ENCODE measurements around the gene CA10.

Gene CA10

DNA sequence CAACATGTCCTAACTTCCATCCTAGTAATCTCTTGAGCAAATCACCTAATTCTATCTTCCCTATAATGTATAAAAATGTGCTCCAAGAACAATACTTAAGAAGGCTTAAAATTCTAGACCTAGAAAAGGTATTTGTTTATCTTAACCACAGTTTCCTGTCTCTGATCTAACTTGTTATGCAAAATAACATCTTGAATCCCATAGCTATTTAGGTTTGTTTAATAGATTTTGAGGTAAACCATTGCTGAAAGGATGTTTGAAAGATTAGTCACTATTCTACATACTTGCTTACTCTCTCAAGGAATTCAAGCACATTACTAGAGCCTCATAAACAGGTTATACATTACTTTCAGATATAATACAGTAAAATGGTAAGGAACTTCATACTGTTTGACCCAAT is 13.0 kb downstream of the CA10 start:
- no peak for DNase-seq

DNA sequence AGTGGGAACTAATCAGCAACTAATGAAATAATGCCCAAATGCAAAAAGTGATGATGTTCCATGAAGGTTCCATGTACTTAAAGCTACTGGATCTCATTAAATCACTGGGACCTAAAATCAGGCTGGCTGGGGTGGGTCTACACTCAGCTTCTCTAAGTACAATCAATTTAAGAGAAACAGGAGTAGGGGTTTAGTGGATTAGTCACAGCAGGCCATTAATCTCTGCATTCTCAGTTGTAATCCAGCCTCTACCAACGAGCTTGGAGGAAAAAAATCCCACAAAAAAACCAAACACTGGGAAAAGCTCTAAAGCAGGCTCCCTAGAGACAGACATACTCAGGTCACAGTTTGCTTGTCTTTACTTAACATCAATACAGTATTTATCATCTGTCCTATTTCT is 15.0 kb downstream of the CA10 start:
- DNase-seq, result no peak

GRCh38 chr17:52140601-52141000 is 17.9 kb downstream of the CA10 start:
- no peak for DNase-seq

DNA sequence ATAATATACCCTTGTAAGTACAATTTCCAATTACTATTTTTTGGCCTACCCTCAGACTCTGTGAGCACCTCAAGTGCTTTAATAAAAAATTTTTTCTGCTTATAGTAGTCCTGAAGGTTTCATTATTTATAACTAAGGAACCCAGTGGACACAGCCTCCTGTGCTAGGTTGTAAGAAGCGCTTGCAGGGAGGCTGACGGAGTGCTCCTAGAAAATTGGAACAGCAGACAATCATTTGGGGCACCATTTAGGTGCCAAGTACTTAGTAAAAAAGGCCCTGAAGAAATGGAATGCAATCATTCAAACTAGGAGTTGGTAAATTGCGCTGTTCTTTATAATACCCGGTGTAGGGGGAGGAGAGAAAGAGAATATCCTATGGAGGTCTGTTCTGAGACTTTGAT is 19.8 kb downstream of the CA10 start:
- no peak for DNase-seq

DNA sequence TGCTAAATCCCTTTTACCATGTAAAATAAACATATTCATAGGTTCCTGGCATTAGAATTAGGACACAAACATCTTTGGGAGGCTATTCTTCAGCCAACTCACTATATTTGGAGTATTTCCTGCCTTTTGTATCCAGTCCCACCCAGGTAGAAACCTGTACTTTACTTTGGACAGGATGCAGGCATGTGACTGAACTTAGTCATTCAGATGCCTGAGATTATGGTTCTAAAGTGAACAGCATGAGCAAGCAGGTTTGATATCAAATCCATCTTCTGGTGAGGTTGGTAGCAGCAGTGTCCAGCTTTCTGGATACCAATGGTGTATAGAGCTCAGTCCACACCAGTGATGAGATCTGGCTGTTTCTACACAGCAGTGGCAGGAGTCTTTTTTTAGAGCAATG is 20.2 kb downstream of the CA10 start:
- no peak for DNase-seq

DNA sequence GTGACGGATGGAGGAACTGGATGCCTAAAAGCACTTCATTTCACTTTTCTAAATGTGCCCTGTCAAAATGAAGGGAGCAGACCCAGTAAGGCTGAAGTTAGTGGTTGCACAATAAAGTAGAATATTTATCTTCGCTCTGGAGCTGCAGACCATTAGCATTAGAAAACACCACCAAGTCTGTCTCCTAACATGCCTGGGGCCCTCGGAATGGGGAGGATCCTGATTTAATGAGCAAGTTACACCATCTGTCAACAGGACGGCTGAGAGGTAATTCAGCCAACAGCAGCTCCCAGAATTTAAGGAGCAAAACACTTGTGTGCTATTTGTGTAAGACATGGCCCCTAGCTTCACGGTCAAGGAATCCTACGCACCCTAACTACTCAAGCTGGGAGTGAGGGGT is 22.3 kb downstream of the CA10 start:
- no peak for DNase-seq

DNA sequence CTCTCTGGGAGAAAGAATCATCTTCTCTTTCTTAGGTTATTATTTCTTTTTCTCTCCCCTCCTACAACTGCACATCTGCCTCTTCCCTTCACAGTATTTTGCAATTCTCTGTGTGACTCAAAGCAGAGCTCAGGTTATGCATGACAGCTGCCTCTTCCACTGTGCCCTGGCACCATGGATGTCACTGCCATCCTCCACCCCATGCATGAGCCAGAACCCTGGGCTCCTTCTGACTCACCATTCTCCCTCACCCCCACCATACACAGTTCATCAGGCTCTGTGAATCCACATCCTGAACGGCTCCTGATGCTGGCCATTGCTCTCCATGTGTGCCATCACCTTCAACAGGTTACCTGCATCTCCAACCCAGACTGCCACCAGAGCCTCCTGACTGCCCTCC is 23.9 kb downstream of the CA10 start:
- no peak for DNase-seq

- DNase-seq, result no peak
These were observed 29.8 kb downstream of the CA10 start for GRCh38 chr17:52128721-52129120.

DNA sequence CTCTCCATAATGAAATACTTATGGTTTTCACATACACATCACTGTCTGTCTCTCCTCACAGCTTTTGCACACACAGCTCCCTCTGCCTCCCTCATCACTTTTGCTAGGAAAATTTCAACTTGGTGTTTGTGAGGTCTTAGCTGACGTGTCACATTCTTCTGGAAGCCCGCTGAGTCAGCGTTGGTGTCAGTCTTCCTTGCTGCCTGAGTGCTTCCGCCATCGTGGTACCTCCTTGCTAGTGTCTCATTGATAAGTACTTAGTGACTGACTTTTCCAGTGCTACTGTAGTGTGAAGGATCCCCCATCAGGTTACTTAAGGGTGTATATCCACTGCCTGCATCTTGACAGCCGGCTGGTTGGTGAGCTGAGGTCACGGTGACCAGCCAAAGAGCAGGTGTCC is 33.5 kb downstream of the CA10 start:
- DNase-seq, result no peak

GRCh38 chr17:52124561-52124960 is 34.0 kb downstream of the CA10 start:
- DNase-seq, result no peak

- DNase-seq, result no peak
These were observed 38.0 kb downstream of the CA10 start for GRCh38 chr17:52120465-52120864.

GRCh38 chr17:52110923-52111581 is 47.5 kb downstream of the CA10 start:
- no peak for DNase-seq

DNA sequence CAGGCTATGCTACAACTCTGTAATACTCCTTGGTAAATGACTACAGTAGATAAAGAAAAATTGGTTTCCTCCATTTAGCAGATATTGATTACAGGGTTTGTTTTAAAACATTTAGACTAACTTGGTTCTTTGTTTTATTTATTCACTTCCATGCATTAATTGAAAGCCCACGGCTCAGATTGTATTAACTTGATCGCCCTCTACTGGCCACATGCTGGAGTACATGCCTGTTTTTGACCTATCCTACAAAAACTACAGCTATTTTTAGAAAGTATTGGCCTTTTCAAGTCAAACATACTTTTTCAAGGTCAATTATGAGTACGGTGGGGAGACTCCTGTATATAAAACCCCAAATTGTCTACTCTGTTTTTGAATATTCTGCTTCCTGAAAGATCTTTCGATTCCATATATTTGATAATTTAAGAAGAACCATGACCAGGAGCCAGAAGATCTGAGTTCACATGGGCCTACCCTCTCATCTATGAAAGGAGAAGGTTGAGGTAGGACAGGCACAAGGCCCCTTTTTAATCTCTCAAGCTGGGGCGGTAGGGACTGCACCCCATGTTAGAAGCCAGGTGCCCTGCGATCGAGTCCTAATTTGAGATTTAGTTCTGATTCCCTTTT is 51.8 kb downstream of the CA10 start:
- DNase-seq, result peak; percentile 55

- no peak for DNase-seq
These were observed 52.4 kb downstream of the CA10 start for GRCh38 chr17:52106072-52106471.

- DNase-seq, result no peak
These were observed 52.9 kb downstream of the CA10 start for GRCh38 chr17:52105591-52105990.

- no peak for DNase-seq
These were observed 62.5 kb downstream of the CA10 start for GRCh38 chr17:52096056-52096455.

DNA sequence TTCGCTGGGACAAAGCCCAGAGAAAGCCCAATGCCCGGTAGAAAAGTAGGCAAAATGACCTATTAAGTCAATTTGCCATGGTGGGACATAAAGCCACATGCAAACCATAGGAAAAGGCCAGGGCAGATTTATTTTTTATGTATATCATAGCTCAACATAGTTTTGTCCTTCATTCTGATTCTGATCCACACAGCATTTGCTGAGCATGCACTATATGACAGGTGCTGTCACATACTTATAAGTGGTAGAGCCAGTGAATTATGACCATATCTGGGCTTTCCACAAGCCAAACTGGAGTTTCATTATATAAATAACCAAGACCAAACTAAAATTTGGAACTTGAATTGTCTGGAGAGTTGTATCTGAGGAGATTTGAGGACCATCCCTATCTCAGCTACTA is 74.3 kb downstream of the CA10 start:
- no peak for DNase-seq

DNA sequence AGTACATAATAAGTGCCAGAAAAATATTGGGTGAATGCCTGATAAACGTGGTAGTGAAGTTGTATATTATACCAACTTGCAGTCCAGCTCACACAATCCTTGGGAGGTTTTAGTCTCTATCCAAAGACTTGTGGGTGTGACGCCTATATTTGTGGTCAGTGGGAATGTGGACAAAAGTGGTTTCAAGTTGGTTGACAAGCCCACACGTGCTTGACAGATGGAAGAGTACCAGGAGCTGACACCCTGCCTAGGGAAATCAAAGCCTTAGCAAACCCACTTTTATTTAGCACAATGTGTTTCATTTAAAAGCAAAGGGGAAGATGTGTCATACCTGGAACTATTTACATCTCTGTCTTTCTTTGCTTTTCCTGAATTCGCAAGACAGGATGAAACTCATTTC is 79.0 kb downstream of the CA10 start:
- DNase-seq, result no peak

- DNase-seq, result no peak
These were observed 86.8 kb downstream of the CA10 start for GRCh38 chr17:52071712-52072111.

GRCh38 chr17:52064791-52065211 is 93.7 kb downstream of the CA10 start:
- no peak for DNase-seq

GRCh38 chr17:52049496-52049895 is 109.0 kb downstream of the CA10 start:
- no peak for DNase-seq

GRCh38 chr17:52049051-52049450 is 109.5 kb downstream of the CA10 start:
- no peak for DNase-seq

DNA sequence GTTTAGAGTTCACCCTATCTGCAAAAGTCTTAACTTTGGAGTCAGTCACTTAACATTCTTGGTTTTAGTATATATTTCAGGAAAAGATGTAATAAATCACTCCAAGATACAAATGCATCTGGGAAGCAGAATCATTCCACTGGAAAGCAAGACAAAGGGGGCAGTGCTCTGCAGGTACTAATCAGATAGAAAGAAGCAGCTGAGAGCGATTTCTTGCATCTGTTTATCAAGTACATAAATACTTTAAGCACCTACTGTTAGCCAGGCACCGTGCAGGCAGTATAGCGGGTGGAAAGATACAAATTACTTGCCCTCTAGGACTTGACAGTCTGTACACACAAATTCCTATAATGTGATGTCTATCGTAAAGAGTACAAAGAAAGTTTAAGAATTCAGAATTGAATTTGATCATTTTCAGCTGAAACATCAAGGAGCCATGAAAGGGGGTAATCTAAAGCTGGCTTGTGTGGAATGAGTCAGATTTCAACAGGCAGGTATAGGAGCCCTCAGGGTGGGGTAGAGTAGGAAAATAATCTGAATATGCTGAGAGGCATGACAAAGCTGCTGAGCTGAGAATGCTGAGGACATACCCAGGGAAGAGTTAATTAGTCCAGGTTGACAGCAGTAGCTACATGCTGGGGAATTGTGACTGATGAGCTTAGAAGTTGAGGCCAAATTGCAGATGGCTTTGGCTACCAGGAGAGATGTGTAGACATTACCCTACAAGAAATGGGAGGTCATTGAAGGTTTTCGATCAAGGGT is 110.2 kb downstream of the CA10 start:
- no peak for DNase-seq

DNA sequence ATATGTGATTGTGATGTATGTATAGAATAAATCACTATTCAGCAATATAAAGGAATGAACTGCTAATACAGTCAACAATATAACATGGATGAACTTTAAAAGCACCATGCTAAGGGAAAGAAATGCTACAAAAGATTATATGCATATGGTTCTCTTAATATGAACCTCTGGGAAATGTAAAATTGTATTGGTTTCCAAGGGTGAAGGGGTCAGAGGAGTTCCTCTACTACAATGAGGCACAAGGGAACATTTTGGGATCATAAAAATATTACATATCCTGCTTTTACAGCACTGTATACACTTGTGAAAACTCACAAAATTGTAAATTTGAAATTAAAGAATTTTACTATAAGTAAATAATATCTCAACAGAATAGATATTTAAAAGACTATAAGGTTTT is 111.4 kb downstream of the CA10 start:
- no peak for DNase-seq

Measured in RPMI8226 (cell line).